Muscle of back (tissue), 10 donors: Measurements from ENCODE around the gene KDM6A. TPM values are rescaled to one million over a fixed set of nuclear protein-coding genes. Genes with fewer than 3 reads are reported as not detected.

Source experiments
- polyA plus RNA-seq, 10 donors: library from polyadenylated mRNA; unstranded; fragments of 120-200 nt; gene quantifications; one replicate each; pipeline ENCODE4 v1.2.1, GENCODE V29; 2013; ENCODE audit not compliant: insufficient read length in 10 of 10

The KDM6A gene
- polyA plus RNA-seq, 10 donors, result 10.7 to 33.0 (median 19.9) TPM

Other genes with a start within 250 kb of the KDM6A start
- gene DUSP21, start 29.2 kb upstream of the KDM6A start, polyA plus RNA-seq, result not detected